HCT116 (cell line): ENCODE measurements around the gene TMEM212. TPM values are rescaled to one million over a fixed set of nuclear protein-coding genes. Genes with fewer than 3 reads are reported as not detected.

Source experiments
- ATAC-seq: fragments of 200-7000 bp; cut with Tn5 transposase; 2 replicates; pipeline ENCODE4 v1.9.1; 2020; ENCODE audit warnings: mild to moderate bottlenecking, moderate library complexity
- BruUV-seq: library from RNA; stranded (reverse); fragments of 400-500 nt; replicated peaks from 2 replicates; lab custom pipeline; 2021; lab: Mats Ljungman, UMichigan
- CTCF ChIA-PET: fragments of 300-600 bp; sonication (Branson Sonifier 250); formaldehyde crosslinking; loops from one replicate; lab custom pipeline; 2021; ENCODE audit warnings: antibody characterized with exemption; lab: Charles Lee
- POLR2A ChIA-PET: fragments of 300-600, 350-600 bp; sonication (Branson Sonifier 250); formaldehyde crosslinking; loops from one replicate; lab custom pipeline; 2021; ENCODE audit warnings: antibody characterized with exemption; lab: Charles Lee
- RAD21 ChIA-PET, 2 experiments: fragments of 300-600 bp; sonication (Branson Sonifier 250); formaldehyde crosslinking; loops; one replicate each; lab custom pipeline; 2023; ENCODE audit warnings: low total read pairs in 2 of 2; ENCODE audit not compliant: uncharacterized antibody in 2 of 2, unreplicated experiment in 2 of 2, low non-redundant PET in 1 of 2; lab: Charles Lee
- DNase-seq: peaks from one replicate; pipeline ENCODE4 v3.0.0-alpha.2; 2010; ENCODE audit warnings: low read depth, low spot score
- H2AFZ ChIP-seq: fragments of 200-600 bp; shearing (Covaris generic), sonication (generic); 2 replicates; pipeline ENCODE4 v1.6.1; 2017; ENCODE audit warnings: low read depth, mixed run types, mixed read lengths, antibody characterized with exemption, low read length; ENCODE audit not compliant: poor library complexity, severe bottlenecking
- H3K27ac ChIP-seq: 2 replicates; pipeline ENCODE4 v1.5.1; 2012; ENCODE audit warnings: low read depth, low read length
- H3K27me3 ChIP-seq: fragments of 200-600 bp; sonication (generic); 2 replicates; pipeline ENCODE4 v1.6.1; 2016; ENCODE audit warnings: mixed run types, low read length, mixed read lengths; ENCODE audit not compliant: insufficient read depth
- H3K36me3 ChIP-seq, 2 experiments: fragments of 200-500 bp in 1 of 2; fragments of 200-600 bp in 1 of 2; sonication (Bioruptor generic) in 1 of 2; sonication (generic) in 1 of 2; 2 replicates each; pipeline versions ENCODE4 v1.5.1 to v1.6.1; 2014 to 2016; ENCODE audit warnings: low read length in 2 of 2, inconsistent platforms in 1 of 2, mixed read lengths in 1 of 2, mixed run types in 1 of 2; ENCODE audit not compliant: insufficient read depth in 2 of 2, control insufficient read depth in 1 of 2
- H3K4me1 ChIP-seq, 2 experiments: fragments of 200-600 bp in 1 of 2; sonication (generic) in 1 of 2; 2 replicates each; pipeline versions ENCODE4 v1.5.1 to v1.6.1; 2012 to 2017; ENCODE audit warnings: low read length in 2 of 2, inconsistent platforms in 1 of 2, mild to moderate bottlenecking in 1 of 2, mixed read lengths in 1 of 2, mixed run types in 1 of 2, moderate library complexity in 1 of 2; ENCODE audit not compliant: insufficient read depth in 2 of 2, control insufficient read depth in 1 of 2
- H3K4me2 ChIP-seq: fragments of 200-600 bp; sonication (generic); 2 replicates; pipeline ENCODE4 v1.6.1; 2017; ENCODE audit warnings: mixed run types, low read length, mixed read lengths
- H3K4me3 ChIP-seq, 2 experiments: fragments of 200-600 bp in 1 of 2; sonication (generic) in 1 of 2; replicated peaks in 1 of 2; 2 replicates each; pipeline ENCODE4 v1.5.1; 2011 to 2016; ENCODE audit warnings: low read length in 2 of 2, control low read depth in 1 of 2, low read depth in 1 of 2, mild to moderate bottlenecking in 1 of 2, mixed read lengths in 1 of 2, mixed run types in 1 of 2
- H3K79me2 ChIP-seq: fragments of 200-600 bp; sonication (generic); 2 replicates; pipeline ENCODE4 v1.6.1; 2017; ENCODE audit warnings: mild to moderate bottlenecking, mixed run types, low read length, moderate library complexity, mixed read lengths; ENCODE audit not compliant: insufficient read depth
- H3K9ac ChIP-seq: fragments of 200-600 bp; sonication (generic); 2 replicates; pipeline ENCODE4 v1.6.1; 2016; ENCODE audit warnings: low read length, mixed read lengths
- H3K9me2 ChIP-seq: fragments of 200-600 bp; sonication (generic), shearing (Covaris generic); 2 replicates; pipeline ENCODE4 v1.6.1; 2017; ENCODE audit warnings: mixed run types, mild to moderate bottlenecking, moderate library complexity; ENCODE audit not compliant: insufficient read depth
- H3K9me3 ChIP-seq, 2 experiments: fragments of 200-500 bp in 1 of 2; fragments of 200-600 bp in 1 of 2; sonication (Bioruptor generic) in 1 of 2; sonication (generic) in 1 of 2; 2 replicates each; pipeline ENCODE4 v1.6.1; 2014 to 2017; ENCODE audit warnings: low read length in 2 of 2, mixed read lengths in 2 of 2, inconsistent platforms in 1 of 2, low read depth in 1 of 2, mild to moderate bottlenecking in 1 of 2, mixed run types in 1 of 2, moderate library complexity in 1 of 2; ENCODE audit not compliant: control insufficient read depth in 1 of 2, insufficient read depth in 1 of 2
- H4K20me1 ChIP-seq: fragments of 200-600 bp; sonication (generic), shearing (Covaris generic); 2 replicates; pipeline ENCODE4 v1.6.1; 2017; ENCODE audit warnings: mixed run types, mild to moderate bottlenecking, moderate library complexity; ENCODE audit not compliant: insufficient read depth
- CBX3 ChIP-seq: IDR thresholded peaks from 2 replicates; pipeline ENCODE4 v1.6.1; 2012; ENCODE audit warnings: low read depth
- CEBPB ChIP-seq: IDR thresholded peaks from 2 replicates; pipeline ENCODE4 v1.6.1; 2012; ENCODE audit warnings: low read depth
- EGR1 ChIP-seq: IDR thresholded peaks from 2 replicates; pipeline ENCODE4 v1.6.1; 2012; ENCODE audit warnings: low read depth
- ELF1 ChIP-seq: IDR thresholded peaks from 2 replicates; pipeline ENCODE4 v1.6.1; 2012; ENCODE audit warnings: low read depth, borderline replicate concordance
- EZH2phosphoT487 ChIP-seq: fragments of 200-600 bp; IDR thresholded peaks from 2 replicates; pipeline ENCODE4 v1.6.1; 2018; ENCODE audit warnings: antibody characterized with exemption, borderline replicate concordance
- FOSL1 ChIP-seq: IDR thresholded peaks from 2 replicates; pipeline ENCODE4 v1.6.1; 2012; ENCODE audit warnings: low read depth
- JUND ChIP-seq: IDR thresholded peaks from 2 replicates; pipeline ENCODE4 v1.6.1; 2012
- POLR2A ChIP-seq: IDR thresholded peaks from 2 replicates; pipeline ENCODE4 v1.7.0; 2011; ENCODE audit warnings: borderline replicate concordance; ENCODE audit not compliant: insufficient read depth, insufficient read length; ENCODE audit errors: extremely low read depth
- POLR2AphosphoS5 ChIP-seq: IDR thresholded peaks from 2 replicates; pipeline ENCODE4 v1.6.1; 2011; ENCODE audit warnings: mild to moderate bottlenecking, low read depth, low read length, moderate library complexity
- RAD21 ChIP-seq: IDR thresholded peaks from 2 replicates; pipeline ENCODE4 v1.6.1; 2012; ENCODE audit warnings: low read depth, mild to moderate bottlenecking
- SP1 ChIP-seq: IDR thresholded peaks from 2 replicates; pipeline ENCODE4 v1.6.1; 2012; ENCODE audit warnings: low read depth
- TCF7L2 ChIP-seq: IDR thresholded peaks from 2 replicates; pipeline ENCODE4 v1.7.0; 2011; ENCODE audit warnings: borderline replicate concordance, inconsistent platforms; ENCODE audit not compliant: insufficient read depth, insufficient read length; ENCODE audit errors: extremely low read depth
- YY1 ChIP-seq: IDR thresholded peaks from 2 replicates; pipeline ENCODE4 v1.6.1; 2011; ENCODE audit warnings: low read length, low read depth, moderate library complexity, mild to moderate bottlenecking; ENCODE audit not compliant: insufficient replicate concordance; ENCODE audit errors: extremely low read depth
- ZFX ChIP-seq: fragments of 450-650 bp; IDR thresholded peaks from 2 replicates; pipeline ENCODE4 v1.6.1; 2017
- ZNF274 ChIP-seq: fragments of 200-500 bp; sonication (Bioruptor generic); IDR thresholded peaks from 2 replicates; pipeline ENCODE4 v1.6.1; 2014; ENCODE audit warnings: mild to moderate bottlenecking, low read depth, low read length, inconsistent platforms
- intact Hi-C: fragments of 100-400 bp; cut with micrococcal nuclease; formaldehyde crosslinking; loops from 2 replicates; pipeline ENCODE4 v1.10.0; 2022
- total RNA-seq: library from RNA; stranded (reverse); gene quantifications from one replicate; pipeline ENCODE4 v1.2.1, GENCODE V29; 2021; ENCODE audit not compliant: unreplicated experiment
- TF ChIP-seq, protein P1 (sequence below): IDR thresholded peaks from 2 replicates; pipeline ENCODE4 v1.6.1; 2011; ENCODE audit warnings: mild to moderate bottlenecking, low read length, moderate library complexity; ENCODE audit not compliant: insufficient replicate concordance; ENCODE audit errors: extremely low read depth
- TF ChIP-seq, protein P2 (sequence below), 3 experiments: fragments of 200-600 bp in 1 of 3; sonication (generic) in 1 of 3; IDR thresholded peaks in 2 of 3; conservative IDR thresholded peaks in 1 of 3; 2 replicates each; pipeline ENCODE4 v1.5.1; 2012 to 2017; ENCODE audit warnings: low read depth in 2 of 3, low read length in 2 of 3, antibody characterized with exemption in 1 of 3, borderline replicate concordance in 1 of 3, control low read depth in 1 of 3, mild to moderate bottlenecking in 1 of 3, mixed read lengths in 1 of 3, mixed run types in 1 of 3, moderate library complexity in 1 of 3; ENCODE audit not compliant: insufficient read depth in 1 of 3

The TMEM212 gene
- total RNA-seq, 1 experiment from 2014 or later, result not detected

DNA sequence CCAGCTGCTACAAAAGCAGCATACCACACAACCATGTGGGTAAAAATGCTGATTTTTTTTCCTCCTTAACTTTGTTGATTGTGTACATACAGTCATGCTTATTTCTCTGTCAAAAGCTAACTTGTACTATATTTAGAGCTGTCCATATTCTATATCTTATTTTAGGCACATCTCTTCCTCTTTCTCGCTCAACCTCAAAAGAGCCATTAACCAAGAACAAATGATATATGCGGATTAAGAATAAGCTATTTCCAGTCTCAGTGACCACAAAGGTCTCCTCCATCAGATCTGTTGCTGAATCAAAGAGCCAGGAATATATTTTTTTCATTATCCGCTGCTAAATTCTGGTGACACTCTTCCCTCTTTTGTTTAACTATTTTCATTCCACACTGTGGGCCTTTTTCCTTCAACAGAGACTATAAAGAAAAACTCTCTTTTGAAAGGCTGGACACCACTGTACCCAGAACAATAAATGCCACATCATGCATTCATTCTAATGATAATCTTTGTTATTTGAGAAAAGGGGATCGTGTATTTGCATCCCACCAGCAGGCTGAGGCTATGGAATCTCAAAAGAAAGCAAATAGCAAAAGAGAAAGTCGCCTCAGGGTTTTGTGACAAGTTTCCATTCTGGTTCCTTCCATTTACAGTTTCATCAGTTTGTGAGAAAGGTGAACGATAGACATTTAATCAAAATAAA, 8.0 kb downstream of the TMEM212 start:
- POLR2A ChIA-PET, result no interaction called here
- ATAC-seq, result no peak
- Histone ChIP-seq H2AFZ (peak overlapping the region; percentile 13), H3K36me3 (no peaks in the 10 kb centered on the region), H3K4me2 (0 out of 2 replicates have a peak overlapping the region, but pooled peaks have one; percentile 1), H3K9me3 (peaks cover 7 to 13% of the 10 kb centered on the region in 2 experiments; a peak in 2 of 4 replicates), H3K79me2 (no peaks in the 10 kb centered on the region), H3K27me3 (no peaks in the 10 kb centered on the region)
- intact Hi-C loops, result no loop called here
- BruUV-seq, result no TSS peak
- TF ChIP-seq YY1 (no peak), ELF1 (no peak), ZNF274 (no peak), EZH2phosphoT487 (no peak)
- TF ChIP-seq, all 23 proteins: peak for 0
- Histone ChIP-seq H3K27ac (no peak overlapping the region), H3K4me3 (no peak overlapping the region), H4K20me1 (no peaks in the 10 kb centered on the region), H3K9me2 (no peaks in the 10 kb centered on the region), H3K4me1 (peaks cover 0 to 6% of the 10 kb centered on the region in 2 experiments; a peak in 1 of 4 replicates), H3K9ac (no peak overlapping the region)
- no peak for DNase-seq
- CTCF ChIA-PET, result no interaction called here
- RAD21 ChIA-PET, result no interaction called here

DNA sequence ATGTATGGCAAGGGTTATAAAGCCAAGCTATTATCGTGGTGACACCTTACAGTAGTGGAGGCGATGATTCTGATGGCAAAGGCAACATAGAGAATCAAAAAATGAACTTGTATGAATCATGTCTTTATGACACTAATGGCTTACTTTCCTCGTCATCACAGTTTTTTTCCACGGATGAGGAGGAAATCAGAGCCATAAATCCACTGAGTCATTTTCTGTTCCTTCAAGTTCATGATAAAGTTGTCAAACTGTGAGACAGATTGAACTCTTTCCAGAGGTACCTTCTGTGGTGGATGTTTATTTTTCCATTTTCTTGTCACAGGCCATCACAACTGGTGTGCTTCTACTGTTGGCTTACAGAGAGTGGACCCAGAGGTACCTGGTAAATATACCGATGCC, 8.5 kb downstream of the TMEM212 start:
- RAD21 ChIA-PET, result no interaction called here
- Histone ChIP-seq H3K36me3 (no peaks in the 10 kb centered on the region), H3K4me2 (0 out of 2 replicates have a peak overlapping the region, but pooled peaks have one; percentile 1), H2AFZ (peak overlapping the region; percentile 13), H4K20me1 (no peaks in the 10 kb centered on the region), H3K9ac (no peak overlapping the region), H3K27me3 (no peaks in the 10 kb centered on the region), H3K4me3 (no peak overlapping the region), H3K9me3 (peaks cover 7 to 13% of the 10 kb centered on the region in 2 experiments; a peak in 2 of 4 replicates), H3K4me1 (peaks cover 0 to 6% of the 10 kb centered on the region in 2 experiments; a peak in 1 of 4 replicates), H3K9me2 (no peaks in the 10 kb centered on the region), H3K27ac (no peak overlapping the region), H3K79me2 (no peaks in the 10 kb centered on the region)
- ATAC-seq (no peak), DNase-seq (peak; percentile 47)
- no TSS peak for BruUV-seq
- CTCF ChIA-PET, result no interaction called here
- intact Hi-C loops, result no loop called here
- POLR2A ChIA-PET, result no interaction called here
- peak; percentile 45; the same call in 1 of the 2 replicates for TF ChIP-seq CBX3
- TF ChIP-seq, protein P1, sequence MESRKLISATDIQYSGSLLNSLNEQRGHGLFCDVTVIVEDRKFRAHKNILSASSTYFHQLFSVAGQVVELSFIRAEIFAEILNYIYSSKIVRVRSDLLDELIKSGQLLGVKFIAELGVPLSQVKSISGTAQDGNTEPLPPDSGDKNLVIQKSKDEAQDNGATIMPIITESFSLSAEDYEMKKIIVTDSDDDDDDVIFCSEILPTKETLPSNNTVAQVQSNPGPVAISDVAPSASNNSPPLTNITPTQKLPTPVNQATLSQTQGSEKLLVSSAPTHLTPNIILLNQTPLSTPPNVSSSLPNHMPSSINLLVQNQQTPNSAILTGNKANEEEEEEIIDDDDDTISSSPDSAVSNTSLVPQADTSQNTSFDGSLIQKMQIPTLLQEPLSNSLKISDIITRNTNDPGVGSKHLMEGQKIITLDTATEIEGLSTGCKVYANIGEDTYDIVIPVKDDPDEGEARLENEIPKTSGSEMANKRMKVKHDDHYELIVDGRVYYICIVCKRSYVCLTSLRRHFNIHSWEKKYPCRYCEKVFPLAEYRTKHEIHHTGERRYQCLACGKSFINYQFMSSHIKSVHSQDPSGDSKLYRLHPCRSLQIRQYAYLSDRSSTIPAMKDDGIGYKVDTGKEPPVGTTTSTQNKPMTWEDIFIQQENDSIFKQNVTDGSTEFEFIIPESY, result no peak
- peak; percentile 62 for TF ChIP-seq JUND
- no peak for TF ChIP-seq ZNF274
- TF ChIP-seq EGR1, result no peak
- no peak for TF ChIP-seq POLR2A
- TF ChIP-seq, protein P2, sequence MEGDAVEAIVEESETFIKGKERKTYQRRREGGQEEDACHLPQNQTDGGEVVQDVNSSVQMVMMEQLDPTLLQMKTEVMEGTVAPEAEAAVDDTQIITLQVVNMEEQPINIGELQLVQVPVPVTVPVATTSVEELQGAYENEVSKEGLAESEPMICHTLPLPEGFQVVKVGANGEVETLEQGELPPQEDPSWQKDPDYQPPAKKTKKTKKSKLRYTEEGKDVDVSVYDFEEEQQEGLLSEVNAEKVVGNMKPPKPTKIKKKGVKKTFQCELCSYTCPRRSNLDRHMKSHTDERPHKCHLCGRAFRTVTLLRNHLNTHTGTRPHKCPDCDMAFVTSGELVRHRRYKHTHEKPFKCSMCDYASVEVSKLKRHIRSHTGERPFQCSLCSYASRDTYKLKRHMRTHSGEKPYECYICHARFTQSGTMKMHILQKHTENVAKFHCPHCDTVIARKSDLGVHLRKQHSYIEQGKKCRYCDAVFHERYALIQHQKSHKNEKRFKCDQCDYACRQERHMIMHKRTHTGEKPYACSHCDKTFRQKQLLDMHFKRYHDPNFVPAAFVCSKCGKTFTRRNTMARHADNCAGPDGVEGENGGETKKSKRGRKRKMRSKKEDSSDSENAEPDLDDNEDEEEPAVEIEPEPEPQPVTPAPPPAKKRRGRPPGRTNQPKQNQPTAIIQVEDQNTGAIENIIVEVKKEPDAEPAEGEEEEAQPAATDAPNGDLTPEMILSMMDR (IDR thresholded peaks at IDR 0.05 in 2 of 3, conservative IDR thresholded peaks at IDR 0.05 in 1 of 3; ENCODE audit: borderline replicate concordance in 1 of 3, insufficient read depth in 1 of 3, low read depth in 2 of 3, low read length in 2 of 3), result no peak
- TF ChIP-seq ZFX, result no peak
- peak; percentile 81 for TF ChIP-seq SP1
- TF ChIP-seq POLR2AphosphoS5, result no peak
- peak; percentile 9 for TF ChIP-seq TCF7L2
- TF ChIP-seq RAD21, result no peak
- TF ChIP-seq FOSL1, result peak; percentile 68
- TF ChIP-seq CEBPB, result 0 out of 2 replicates have a peak, but pooled peaks have one; percentile 27
